Retina (tissue), 1 donor: ENCODE data around the gene SELENOP.

Experiments used
- DNase-seq: peaks from one replicate; pipeline ENCODE4 v3.0.0-alpha.2; 2016

The SELENOP gene

DNA sequence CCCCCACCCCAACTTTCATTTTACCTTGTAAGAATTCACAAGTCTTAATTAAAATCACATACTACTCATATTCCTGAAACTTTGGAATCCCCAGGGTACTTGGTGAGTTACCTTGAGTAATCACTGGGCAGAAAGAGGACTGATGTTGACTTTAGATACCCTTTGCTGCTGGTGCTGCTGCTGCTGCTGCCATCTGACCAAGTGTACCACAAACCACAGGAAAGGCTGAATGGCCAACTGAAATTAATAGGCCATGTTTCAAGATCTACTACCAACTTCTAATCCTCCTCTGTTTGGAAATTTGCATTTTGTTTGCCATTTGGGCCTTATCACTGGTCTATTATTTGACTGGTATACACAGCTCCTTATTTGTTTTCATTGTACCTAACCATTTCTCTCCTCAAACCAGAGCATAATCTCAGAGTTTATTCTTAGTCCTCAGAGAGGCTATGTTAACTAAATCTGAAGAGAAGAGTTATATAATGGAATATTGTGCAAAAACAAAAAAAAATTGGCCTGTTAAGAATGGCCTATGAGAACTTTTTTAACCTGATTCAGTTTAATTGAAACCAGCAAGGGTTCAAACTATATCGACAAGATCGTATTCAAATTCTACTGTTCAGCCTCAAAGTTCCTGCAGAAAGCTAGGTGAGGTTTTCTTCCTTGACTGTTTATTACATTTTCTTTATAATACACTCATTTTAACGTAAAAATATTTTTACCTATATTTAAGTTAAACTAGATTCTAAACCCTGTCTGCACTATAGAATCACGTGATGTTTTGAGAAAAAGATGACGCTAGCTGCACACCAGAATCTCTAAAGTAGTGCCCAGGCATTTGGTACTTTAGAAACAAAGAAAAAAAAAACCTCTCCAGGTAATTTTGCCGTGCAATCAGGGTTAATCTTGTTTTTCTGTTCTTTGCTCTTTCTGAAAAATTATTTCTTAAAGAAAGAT is 13.1 kb downstream of the SELENOP start:
- no peak for DNase-seq

GRCh38 chr5:42791151-42791550 is 20.5 kb downstream of the SELENOP start:
- no peak for DNase-seq

GRCh38 chr5:42787845-42788244 is 23.8 kb downstream of the SELENOP start:
- no peak for DNase-seq

DNA sequence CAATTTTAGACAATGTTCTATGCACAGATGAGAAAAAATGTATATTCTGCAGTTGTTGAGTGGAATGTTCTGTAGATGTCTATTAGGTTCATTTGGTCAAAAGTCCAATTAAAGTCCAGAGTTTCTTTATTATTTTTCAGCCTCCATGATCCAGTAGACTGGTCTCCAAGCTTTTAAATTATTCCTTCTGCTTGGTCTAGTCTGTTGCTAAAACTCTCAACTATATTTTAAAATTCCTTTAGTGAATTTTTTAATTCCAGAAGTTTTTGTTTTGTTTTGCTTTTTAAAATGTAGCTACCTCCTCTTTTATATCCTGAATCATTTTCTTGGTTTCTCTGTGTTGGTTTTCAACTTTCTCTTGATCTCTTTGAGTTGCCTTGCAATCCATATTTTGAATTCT is 24.6 kb downstream of the SELENOP start:
- DNase-seq = no peak

- no peak for DNase-seq
Observed at GRCh38 chr5:42785756-42786155, 25.9 kb downstream of the SELENOP start.

DNA sequence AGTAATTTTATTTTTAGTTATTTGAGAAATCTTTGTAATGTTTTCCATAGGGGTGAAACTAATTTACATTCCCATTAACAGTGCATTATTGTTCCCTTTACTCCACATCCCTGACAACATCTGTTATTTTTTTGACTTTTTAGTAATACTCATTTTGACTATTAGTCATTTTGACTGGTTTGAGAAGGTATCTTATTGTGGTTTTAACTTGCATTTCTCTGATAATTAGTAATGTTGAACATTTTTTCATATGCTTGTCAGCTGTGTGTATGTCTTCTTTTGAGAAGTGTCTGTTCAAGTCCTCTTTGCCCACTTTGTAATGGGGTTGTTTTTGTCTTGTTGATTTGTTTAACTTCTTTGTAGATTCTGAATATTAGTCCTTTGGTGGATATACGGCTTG is 27.6 kb downstream of the SELENOP start:
- DNase-seq = no peak

DNA sequence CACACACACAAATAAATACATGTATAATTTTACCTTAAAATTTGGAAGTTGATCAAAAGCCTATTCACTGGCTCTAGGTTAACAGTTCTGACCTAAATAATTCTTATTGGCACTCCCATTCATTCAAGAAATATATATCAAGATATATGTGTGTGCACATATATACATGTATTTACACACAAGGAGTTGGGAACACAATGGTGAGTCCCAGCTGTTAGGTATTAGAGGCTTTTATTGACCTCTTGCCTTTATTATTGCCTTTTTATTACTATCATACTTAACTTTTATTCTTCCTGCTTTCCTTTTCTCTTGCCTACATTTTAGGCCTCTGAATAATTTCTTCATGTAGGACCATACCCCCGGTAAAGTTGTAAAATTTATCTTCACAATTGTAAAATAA is 30.1 kb downstream of the SELENOP start:
- DNase-seq = no peak

- DNase-seq = no peak
Observed at GRCh38 chr5:42779083-42779482, 32.6 kb downstream of the SELENOP start.

DNA sequence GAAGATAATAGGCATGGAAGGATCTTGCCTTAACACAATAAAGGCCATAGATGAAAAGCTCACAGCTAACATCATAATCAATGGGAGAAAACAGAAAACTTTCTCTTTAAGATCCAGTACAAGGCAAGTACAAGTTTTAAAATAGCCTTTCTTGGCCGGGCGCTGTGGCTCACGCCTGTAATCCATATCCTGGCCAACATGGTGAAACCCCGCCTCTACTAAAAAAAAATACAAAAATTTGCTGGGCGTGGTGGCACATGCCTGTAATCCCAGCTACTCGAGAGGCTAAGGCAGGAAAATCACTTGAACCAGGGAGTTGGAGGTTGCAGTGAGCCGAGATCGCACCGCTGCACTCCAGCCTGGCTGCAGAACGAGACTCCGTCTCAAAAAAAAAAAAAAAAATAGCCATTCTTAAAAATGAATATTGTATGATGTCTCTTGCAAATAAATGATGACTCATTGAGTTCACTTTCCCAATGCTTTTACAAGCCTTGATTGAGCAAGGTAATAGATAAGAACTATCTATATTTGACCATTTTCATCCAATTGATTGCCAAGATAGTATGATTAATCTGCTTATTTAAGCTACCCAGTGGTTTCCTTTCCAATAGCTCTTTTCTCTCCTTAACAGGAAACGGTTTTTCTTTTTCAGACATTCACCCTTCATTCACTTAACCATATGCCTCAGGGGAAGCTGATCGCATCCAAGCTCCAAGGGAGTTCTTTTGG is 39.3 kb downstream of the SELENOP start:
- no peak for DNase-seq

GRCh38 chr5:42770003-42770402 is 41.7 kb downstream of the SELENOP start:
- no peak for DNase-seq

GRCh38 chr5:42768106-42768504 is 43.6 kb downstream of the SELENOP start:
- no peak for DNase-seq

DNA sequence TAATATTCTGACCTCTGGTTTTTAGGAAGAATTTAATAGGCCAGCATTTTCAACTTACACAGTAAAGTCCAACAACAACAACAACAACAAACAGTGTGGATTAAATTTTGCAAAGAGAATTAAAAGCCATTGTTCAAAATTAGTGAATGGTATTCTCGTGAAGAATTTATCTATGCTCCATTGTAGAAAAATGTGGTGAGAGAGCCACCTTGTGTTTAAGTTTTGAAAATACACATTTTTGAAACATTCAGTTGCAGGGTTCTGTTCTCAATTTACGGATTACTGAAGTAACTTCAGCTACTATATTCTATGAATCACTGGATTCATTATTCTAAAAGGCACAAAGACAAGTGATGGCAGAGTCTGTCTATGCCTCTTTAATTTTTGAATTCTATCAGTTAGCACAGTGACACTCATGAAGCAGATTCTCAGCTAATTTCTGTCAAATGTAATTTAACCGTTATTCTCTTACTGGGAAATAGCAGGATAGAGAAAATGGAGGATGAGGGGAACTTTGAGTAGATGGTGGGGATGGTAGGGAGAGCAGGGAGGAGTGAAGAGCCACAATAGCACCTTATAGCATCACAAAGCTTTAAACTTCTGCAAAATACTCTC is 44.1 kb downstream of the SELENOP start:
- DNase-seq = peak; percentile 27

DNA sequence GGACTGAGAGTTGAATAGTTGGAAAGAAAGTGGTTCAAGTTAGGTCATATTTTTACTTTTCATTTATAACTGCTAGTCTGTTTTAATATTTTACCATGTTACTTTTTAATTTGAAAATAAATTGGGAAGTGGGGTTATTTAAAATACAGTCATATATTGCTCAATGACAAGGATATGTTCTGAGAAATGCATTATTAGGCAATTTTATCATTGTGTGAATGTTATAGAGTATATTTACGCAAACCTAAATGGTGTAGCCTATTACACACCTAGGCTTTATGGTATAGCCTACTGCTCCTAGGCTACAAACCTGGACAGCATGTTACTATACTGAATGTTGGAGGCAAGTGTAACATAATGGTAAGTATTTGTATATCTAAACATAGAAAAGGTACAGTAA is 49.9 kb downstream of the SELENOP start:
- DNase-seq = no peak

GRCh38 chr5:42760426-42760825 is 51.3 kb downstream of the SELENOP start:
- no peak for DNase-seq

- DNase-seq = no peak
Observed at GRCh38 chr5:42759456-42759855, 52.2 kb downstream of the SELENOP start.

GRCh38 chr5:42756606-42757601 is 54.8 kb downstream of the SELENOP start, which contains the start of gene CCDC152:
TSS of gene CCDC152 (plus strand) at chr5:42756818. CDS start at chr5:42759122, 2,304 bp downstream.
- peak; percentile 75 for DNase-seq

- no peak for DNase-seq
Observed at GRCh38 chr5:42753099-42753498, 58.6 kb downstream of the SELENOP start.

DNA sequence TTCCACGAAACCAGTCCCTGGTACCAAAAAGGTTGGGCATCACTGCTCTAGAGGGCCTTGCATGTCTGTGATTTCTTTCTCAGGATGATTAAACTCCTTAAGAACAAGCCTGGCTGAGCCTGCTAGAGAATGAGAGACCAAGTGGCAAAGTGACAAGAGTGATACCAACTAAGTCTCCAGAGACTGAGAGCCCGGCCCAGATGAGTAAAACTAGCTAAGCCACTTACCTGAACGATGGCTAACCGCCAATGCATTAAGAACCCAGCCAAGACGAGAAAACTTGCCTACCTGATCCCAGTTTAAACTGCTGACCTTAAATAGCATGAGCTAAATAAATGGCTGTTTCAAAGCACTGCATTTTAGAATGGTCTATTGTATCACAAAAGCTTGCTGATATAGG is 60.6 kb downstream of the SELENOP start:
- DNase-seq = no peak

DNA sequence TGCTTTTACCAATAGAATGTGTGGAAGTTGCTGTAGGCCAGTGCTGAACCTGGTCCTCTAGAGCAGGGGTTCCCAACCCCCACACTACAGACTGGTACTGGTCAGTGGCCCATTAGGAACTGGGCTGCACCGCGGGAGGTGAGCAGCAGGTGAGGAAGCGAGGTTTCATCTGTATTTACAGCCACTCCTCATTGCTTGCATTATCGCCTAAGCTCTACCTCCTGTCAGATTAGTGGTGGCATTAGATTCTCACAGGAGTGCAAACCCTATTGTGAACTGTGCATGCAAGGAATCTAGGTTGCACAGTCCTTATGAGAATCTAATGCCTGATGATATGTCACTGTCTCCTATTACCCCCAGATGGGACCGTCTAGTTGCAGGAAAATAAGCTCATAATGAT is 61.2 kb downstream of the SELENOP start:
- DNase-seq = no peak
